GM23248 (cell line): ENCODE results near the gene AFAP1L1. TPM values are rescaled to one million over a fixed set of nuclear protein-coding genes. Genes with fewer than 3 reads are reported as not detected.

Experiments
- DNase-seq: peaks from one replicate; pipeline ENCODE4 v3.0.0-alpha.2; 2015
- H2AFZ ChIP-seq: fragments of 200-600 bp; sonication (generic); 2 replicates; pipeline ENCODE4 v1.6.1; 2016; ENCODE audit warnings: antibody characterized with exemption
- H3F3A ChIP-seq: fragments of 200-600 bp; sonication (generic); 2 replicates; pipeline ENCODE4 v1.6.1; 2016; ENCODE audit warnings: mild to moderate bottlenecking, antibody characterized with exemption, mixed run types; ENCODE audit not compliant: insufficient read depth
- H3K27ac ChIP-seq: fragments of 200-600 bp; sonication (generic); 2 replicates; pipeline ENCODE4 v1.5.1; 2016; ENCODE audit warnings: mild to moderate bottlenecking
- H3K27me3 ChIP-seq: fragments of 200-600 bp; sonication (generic); replicated peaks from 2 replicates; pipeline ENCODE4 v1.6.1; 2016; ENCODE audit warnings: mild to moderate bottlenecking; ENCODE audit not compliant: insufficient read depth
- H3K36me3 ChIP-seq: fragments of 200-600 bp; sonication (generic); 2 replicates; pipeline ENCODE4 v1.6.1; 2016; ENCODE audit warnings: low read depth, mild to moderate bottlenecking
- H3K4me1 ChIP-seq: fragments of 200-600 bp; sonication (generic); 2 replicates; pipeline ENCODE4 v1.6.1; 2016; ENCODE audit warnings: mild to moderate bottlenecking; ENCODE audit not compliant: insufficient read depth
- H3K4me2 ChIP-seq: fragments of 200-600 bp; sonication (generic); one replicate; pipeline ENCODE4 v1.6.1; 2016; ENCODE audit warnings: mild to moderate bottlenecking; ENCODE audit not compliant: unreplicated experiment
- H3K4me3 ChIP-seq: fragments of 200-600 bp; sonication (generic); 2 replicates; pipeline ENCODE4 v1.5.1; 2016; ENCODE audit warnings: mild to moderate bottlenecking
- H3K79me2 ChIP-seq: fragments of 200-600 bp; sonication (generic); 2 replicates; pipeline ENCODE4 v1.6.1; 2016; ENCODE audit warnings: mild to moderate bottlenecking; ENCODE audit not compliant: insufficient read depth
- H3K9ac ChIP-seq: fragments of 200-600 bp; sonication (generic); 2 replicates; pipeline ENCODE4 v1.6.1; 2016; ENCODE audit warnings: mild to moderate bottlenecking
- H3K9me2 ChIP-seq: fragments of 200-600 bp; sonication (generic); 2 replicates; pipeline ENCODE4 v1.6.1; 2016; ENCODE audit warnings: mixed run types, mild to moderate bottlenecking, moderate library complexity; ENCODE audit not compliant: insufficient read depth
- H3K9me3 ChIP-seq: fragments of 200-600 bp; sonication (generic); one replicate; pipeline ENCODE4 v1.6.1; 2017; ENCODE audit warnings: low read depth
- H4K20me1 ChIP-seq: fragments of 200-600 bp; sonication (generic); 2 replicates; pipeline ENCODE4 v1.6.0; 2016; ENCODE audit not compliant: insufficient read depth
- EZH2 ChIP-seq: fragments of 200-600 bp; sonication (generic); IDR thresholded peaks from 2 replicates; pipeline ENCODE4 v1.6.1; 2018; ENCODE audit warnings: antibody characterized with exemption, mild to moderate bottlenecking; ENCODE audit not compliant: insufficient read depth, poor library complexity, severe bottlenecking
- EZH2phosphoT487 ChIP-seq: fragments of 200-600 bp; sonication (generic); IDR thresholded peaks from 2 replicates; pipeline ENCODE4 v1.6.1; 2018; ENCODE audit warnings: antibody characterized with exemption, moderate library complexity, mild to moderate bottlenecking, low read depth; ENCODE audit not compliant: insufficient read depth
- WGBS, 2 experiments: methylation state at CpG; one replicate each; pipeline ENCODE4 v1.1.6; 2015 to 2017; ENCODE audit warnings: low lambda C conversion rate in 2 of 2, low coverage in 1 of 2; ENCODE audit errors: missing lambda C conversion rate in 2 of 2; 5-methylcytosine and 5-hydroxymethylcytosine counted together
- in situ Hi-C: fragments of 300-500 bp; cut with MboI; formaldehyde crosslinking; loops from 2 replicates; pipeline ENCODE4 v1.15.0; 2020
- polyA plus RNA-seq: library from polyadenylated mRNA; unstranded; fragments of >200 nt; fragmentation: Nextera tagmentation; extraction: Ambion mirVana; gene quantifications from 2 replicates; pipeline ENCODE4 v1.2.1, GENCODE V29; 2016
- total RNA-seq: library from RNA; depleted of rRNA; stranded (reverse); fragments of >200 nt; shearing (Covaris generic); gene quantifications from 2 replicates; pipeline ENCODE4 v1.2.3, GENCODE V29; 2014

Gene AFAP1L1
- total and polyA plus RNA-seq, 2 experiments from 2014 or later: 0.76 to 1.3 TPM

DNA sequence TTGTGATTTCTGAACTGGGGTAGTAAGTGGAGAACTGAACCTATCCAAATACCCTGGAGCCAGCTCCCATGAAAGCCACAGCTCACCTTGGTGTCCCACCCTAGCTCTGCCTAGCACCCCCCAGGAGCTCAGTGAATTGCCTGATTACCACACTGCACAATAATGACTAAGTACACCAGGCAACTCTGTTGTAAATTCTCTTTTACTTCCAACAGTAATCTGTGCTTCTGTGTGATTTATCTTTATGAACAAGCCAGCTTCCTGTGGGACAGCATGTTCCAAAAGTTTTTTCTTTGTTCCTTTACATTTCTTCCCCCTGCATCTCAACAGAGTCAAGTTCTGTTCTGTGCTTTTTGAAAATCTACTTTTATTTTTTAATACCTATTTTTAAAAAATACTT lies 51.6 kb downstream of the AFAP1L1 start:
- Histone ChIP-seq H3K27ac (peak overlapping the region; percentile 42), H3K4me1 (peaks cover 19% of the 10 kb centered on the region)
- peak; percentile 59 for DNase-seq

DNA sequence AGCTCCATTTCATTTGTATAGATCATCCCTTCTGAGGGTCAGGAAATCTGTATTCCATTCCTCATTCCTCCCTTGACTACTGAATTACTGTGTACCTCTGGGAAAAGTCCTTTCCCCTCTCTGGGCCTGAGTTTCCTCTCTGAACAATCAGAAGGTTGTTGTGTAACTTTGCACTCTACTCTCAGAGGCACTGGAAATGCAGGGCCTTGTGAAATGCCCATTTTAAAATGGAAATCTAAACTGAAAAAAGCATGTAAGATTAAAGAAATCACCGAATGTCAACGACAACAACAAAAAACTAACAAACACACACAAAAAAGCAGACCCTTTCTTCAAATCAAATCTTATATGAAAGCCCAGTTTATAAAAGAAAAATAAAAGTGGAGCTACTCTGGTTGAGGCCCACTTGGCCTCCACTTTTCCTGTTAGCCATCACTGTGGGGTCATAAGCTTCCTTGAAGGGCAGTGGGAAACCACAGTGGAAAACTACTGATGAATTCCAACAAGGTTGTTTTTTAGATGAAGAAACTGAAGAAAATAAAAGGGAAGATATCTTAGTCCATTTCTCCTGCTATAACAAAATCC lies 52.1 kb downstream of the AFAP1L1 start:
- Histone ChIP-seq H3K4me1 (peaks cover 19% of the 10 kb centered on the region), H3K27me3 (no peaks in the 10 kb centered on the region), H3K79me2 (no peaks in the 10 kb centered on the region), H3K27ac (peak overlapping the region; percentile 42), H3K9me2 (no peaks in the 10 kb centered on the region), H4K20me1 (no peaks in the 10 kb centered on the region), H2AFZ (peak overlapping the region; percentile 2), H3F3A (peaks cover 17% of the 10 kb centered on the region; the same call in 1 of the 2 replicates), H3K4me2 (no peak overlapping the region), H3K4me3 (no peak overlapping the region), H3K36me3 (no peaks in the 10 kb centered on the region), H3K9ac (0 out of 2 replicates have a peak overlapping the region, but pooled peaks have one; percentile 26), H3K9me3 (no peaks in the 10 kb centered on the region)
- DNase-seq: peak; percentile 46
- in situ Hi-C loops: no loop called here
- TF ChIP-seq EZH2 (no peak), EZH2phosphoT487 (no peak)
- WGBS, 2 experiments: 96 to 100% methylated on average over 2 of the region's 2 CpGs

More for the DNA sequence above, 51.6 kb downstream of the AFAP1L1 start:
- H2AFZ ChIP-seq: peak overlapping the region; percentile 2; the same call in 1 of the 2 replicates
- H3K4me3 ChIP-seq: no peak overlapping the region
- in situ Hi-C loops: no loop called here
- H3K9ac ChIP-seq: 0 out of 2 replicates have a peak overlapping the region, but pooled peaks have one; percentile 26
- no peaks in the 10 kb centered on the region for H3K36me3 ChIP-seq
- no peak overlapping the region for H3K4me2 ChIP-seq
- TF ChIP-seq EZH2phosphoT487 (no peak), EZH2 (no peak)
- no peaks in the 10 kb centered on the region for H3K9me2 ChIP-seq
- H3F3A ChIP-seq: peaks cover 17% of the 10 kb centered on the region; the same call in 1 of the 2 replicates
- no peaks in the 10 kb centered on the region for H3K9me3 ChIP-seq
- no peaks in the 10 kb centered on the region for H3K79me2 ChIP-seq
- H4K20me1 ChIP-seq: no peaks in the 10 kb centered on the region
- H3K27me3 ChIP-seq: no peaks in the 10 kb centered on the region

DNA sequence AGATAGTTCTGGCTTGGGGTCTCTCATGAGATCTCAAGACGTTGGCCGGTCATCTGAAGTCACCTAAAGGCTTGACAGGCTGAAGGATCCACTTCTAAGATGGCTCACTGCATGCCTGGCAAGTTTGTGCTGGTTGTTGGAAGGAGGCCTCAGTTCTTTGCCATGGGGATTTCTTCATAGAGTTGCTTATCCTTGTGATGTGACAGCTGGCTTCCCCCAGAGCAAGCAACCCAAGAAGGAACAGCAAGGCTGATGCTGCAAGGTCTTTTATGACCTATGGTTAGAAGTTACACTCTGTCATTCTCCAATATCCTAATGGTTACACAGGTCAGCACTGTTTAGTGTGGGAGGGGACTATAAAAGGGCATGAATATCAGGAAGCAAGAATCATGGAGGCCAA lies 53.0 kb downstream of the AFAP1L1 start:
- no peaks in the 10 kb centered on the region for H3K79me2 ChIP-seq
- no peak for DNase-seq
- H3K4me1 ChIP-seq: peaks cover 19% of the 10 kb centered on the region
- H3K36me3 ChIP-seq: no peaks in the 10 kb centered on the region
- in situ Hi-C loops: no loop called here
- no peak for TF ChIP-seq EZH2phosphoT487
- no peak for TF ChIP-seq EZH2
- WGBS, 2 experiments: 82 to 90% methylated on average over 2 of the region's 2 CpGs
- no peaks in the 10 kb centered on the region for H3K27me3 ChIP-seq
- no peak overlapping the region for H3K9ac ChIP-seq
- no peak overlapping the region for H3K27ac ChIP-seq
- no peaks in the 10 kb centered on the region for H3K9me2 ChIP-seq
- H3K4me2 ChIP-seq: no peak overlapping the region
- no peaks in the 10 kb centered on the region for H4K20me1 ChIP-seq
- H2AFZ ChIP-seq: no peak overlapping the region
- no peak overlapping the region for H3K4me3 ChIP-seq
- peaks cover 17% of the 10 kb centered on the region; the same call in 1 of the 2 replicates for H3F3A ChIP-seq
- H3K9me3 ChIP-seq: no peaks in the 10 kb centered on the region

DNA sequence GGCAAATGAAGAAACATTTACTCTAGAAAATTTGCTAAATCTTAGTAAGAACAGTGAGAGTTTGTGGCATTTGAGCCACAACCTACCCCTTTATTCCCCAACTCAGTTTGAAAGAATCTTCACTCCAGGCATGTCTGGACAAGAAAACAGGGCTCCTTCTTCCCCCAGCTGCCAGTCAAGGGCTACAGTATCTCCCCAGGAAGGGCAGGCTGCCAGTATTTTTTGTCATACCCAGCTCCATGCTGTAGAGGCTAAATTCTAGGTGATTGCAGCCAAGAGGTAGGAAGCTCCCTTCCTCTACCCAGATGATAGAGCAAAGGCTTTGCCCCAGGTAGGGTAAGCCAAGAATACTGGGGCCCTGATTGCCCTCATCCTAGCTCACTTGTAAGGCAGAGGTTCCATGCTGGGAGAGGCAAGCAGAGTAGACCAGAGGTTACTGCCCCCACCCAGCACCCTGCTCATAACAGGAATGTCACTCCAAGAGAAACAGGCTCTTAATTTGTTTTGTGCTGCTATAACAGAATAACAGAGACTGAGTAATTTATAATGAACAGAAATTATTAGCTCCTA lies 53.6 kb downstream of the AFAP1L1 start:
- H4K20me1 ChIP-seq: no peaks in the 10 kb centered on the region
- no peak for DNase-seq
- H3K4me3 ChIP-seq: no peak overlapping the region
- H3K9ac ChIP-seq: no peak overlapping the region
- no peak overlapping the region for H3K4me2 ChIP-seq
- H3K9me3 ChIP-seq: no peaks in the 10 kb centered on the region
- H3K27me3 ChIP-seq: no peaks in the 10 kb centered on the region
- in situ Hi-C loops: no loop called here
- H3K4me1 ChIP-seq: peaks cover 19% of the 10 kb centered on the region
- peaks cover 16% of the 10 kb centered on the region; the same call in 1 of the 2 replicates for H3F3A ChIP-seq
- H3K27ac ChIP-seq: no peak overlapping the region
- TF ChIP-seq EZH2phosphoT487 (no peak), EZH2 (no peak)
- no peaks in the 10 kb centered on the region for H3K9me2 ChIP-seq
- peak overlapping the region; percentile 8; the same call in 1 of the 2 replicates for H2AFZ ChIP-seq
- no peaks in the 10 kb centered on the region for H3K79me2 ChIP-seq
- no peaks in the 10 kb centered on the region for H3K36me3 ChIP-seq
